GM18868 (cell line): ENCODE data around the gene NAA35.

Source experiments
- ATAC-seq: cut with Tn5 transposase; IDR thresholded peaks from one replicate; pipeline ENCODE4 v1.9.1; 2021; ENCODE audit warnings: mild to moderate bottlenecking, moderate library complexity; ENCODE audit not compliant: unreplicated experiment

Gene NAA35

DNA sequence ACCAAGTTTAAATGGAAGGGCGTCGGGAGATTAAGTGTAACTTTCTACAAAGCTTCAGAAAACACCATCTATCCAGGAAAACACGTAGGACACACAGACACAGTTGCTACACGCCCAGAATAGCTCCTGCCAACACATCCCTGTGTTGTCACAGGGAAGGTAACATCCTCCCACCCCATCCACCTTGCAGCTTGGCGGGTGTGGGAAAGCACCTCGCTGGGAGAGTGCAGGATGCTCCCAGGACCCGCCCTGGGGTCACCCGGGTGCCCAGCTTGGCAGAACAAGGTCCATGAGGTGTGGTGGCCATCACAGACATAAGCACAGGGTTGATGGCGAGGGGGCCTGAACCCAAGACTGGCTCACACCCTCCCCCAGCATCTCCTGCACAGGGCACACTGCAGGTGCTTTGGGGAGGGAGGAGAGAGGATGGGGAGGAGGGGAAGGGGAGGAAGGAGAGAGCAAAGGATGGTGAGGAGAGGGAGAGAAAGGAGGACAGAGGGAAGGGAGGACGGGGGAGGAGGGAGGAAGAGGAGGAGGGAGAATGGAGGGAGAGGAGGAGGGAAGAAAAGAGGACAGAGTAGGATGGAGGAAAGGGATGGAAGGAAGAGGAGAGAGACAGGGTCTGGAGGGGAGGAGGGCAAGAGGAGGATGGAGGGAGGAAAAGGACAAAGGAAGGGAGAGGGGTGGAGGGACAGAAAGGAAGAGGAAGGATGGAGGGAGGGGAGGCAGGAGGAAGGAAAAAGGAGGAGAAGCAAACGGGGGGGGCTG, 121.2 kb downstream of the NAA35 start:
- no peak for ATAC-seq

DNA sequence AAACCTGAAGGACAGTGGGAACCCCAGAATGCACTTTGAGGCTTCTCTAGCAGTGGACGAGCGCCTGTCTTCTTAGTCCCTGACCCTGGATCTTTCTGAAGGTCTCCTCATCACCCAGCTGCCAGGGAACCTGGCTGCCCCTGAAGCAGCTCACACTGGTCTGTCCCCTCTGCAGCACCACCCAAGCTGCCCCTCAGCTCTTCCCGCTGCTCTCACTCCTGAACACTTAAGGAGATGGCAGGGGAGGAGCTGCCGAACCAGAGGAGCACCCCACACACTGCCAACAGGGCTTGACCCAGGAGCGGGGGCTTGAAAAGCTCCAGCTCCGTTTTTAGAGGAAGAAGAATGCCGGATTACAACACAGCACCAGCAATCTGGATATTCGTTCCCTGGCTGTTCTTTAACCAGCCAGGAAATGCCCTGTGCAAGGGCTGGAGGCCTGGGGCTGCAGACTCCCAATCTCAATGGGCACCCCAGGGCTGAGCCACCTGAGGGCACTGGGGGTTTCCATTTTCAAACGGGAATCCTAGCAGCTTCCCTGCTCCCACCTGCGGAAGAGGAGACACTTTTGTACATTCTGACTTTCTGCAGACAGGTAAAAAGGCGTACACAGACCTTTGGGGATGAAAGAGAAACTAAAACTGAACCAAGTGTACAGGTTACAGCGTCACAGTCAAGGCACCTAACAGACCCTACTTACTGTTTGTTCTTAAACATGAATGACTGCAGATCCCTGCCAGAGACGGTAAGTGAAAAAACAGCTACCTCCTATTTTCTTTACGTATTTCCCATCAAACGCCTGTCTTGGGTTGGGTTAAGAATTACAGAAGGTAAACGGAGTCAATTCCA, 122.1 kb downstream of the NAA35 start:
- ATAC-seq = peak; percentile 51

DNA sequence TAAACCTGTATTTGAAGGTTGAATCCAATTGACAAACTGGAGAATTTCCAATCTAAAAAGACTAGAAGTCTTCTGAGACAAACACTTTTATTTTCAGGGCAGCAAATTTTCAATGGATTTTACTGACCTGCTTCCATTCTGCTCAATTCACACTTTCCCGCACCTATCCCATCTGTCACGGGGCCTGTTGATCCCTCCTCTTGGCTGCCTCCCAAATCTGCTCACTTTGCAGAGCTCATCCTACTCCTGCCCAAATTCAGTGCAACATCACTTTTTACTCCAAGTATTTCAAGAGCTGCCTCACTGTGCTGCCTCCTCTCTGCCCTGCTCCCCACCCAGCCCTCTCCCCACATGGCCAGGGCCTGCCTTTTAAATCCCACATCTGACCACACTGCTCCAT, 123.3 kb downstream of the NAA35 start:
- no peak for ATAC-seq

DNA sequence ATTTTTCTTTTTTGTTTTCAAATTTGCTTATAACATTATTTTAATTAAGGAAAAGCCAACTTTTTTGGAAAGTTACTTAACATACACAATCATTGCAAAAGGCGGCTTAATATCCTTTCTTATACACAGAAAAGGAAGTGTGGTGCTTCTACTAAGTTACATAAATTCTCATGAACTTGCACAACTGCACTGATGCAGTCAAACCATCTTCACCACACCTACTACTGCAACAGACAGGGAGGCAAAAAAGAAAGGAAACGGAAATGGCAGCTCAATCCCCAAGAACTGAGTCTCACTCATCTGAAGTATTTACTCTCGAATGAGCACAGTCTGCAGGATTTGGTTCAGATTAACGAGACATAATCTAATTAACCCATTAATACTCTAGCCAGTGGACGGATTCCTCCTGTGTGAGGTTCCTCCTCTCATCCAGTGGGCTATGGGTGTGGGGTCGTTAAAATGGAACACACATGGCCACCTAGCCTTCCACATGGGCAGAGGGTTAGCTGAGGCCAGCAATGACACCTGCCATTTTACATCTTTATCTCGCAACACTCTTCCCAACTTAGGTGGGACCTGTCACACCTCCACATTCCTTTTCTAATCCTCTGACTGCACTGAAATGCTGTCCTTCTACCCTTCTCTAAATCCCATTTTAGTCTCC, 128.4 kb downstream of the NAA35 start:
- ATAC-seq = no peak
